GM12892 (cell line): ENCODE measurements around the gene NEDD4L.

Experiments used
- POLR2A ChIP-seq: IDR thresholded peaks from 2 replicates; pipeline ENCODE4 v1.6.1; 2011; ENCODE audit warnings: low read depth, low read length, control low read depth
- POLR2AphosphoS5 ChIP-seq: IDR thresholded peaks from 2 replicates; pipeline ENCODE4 v1.6.1; 2011; ENCODE audit warnings: low read depth, low read length, control low read depth
- TAF1 ChIP-seq: IDR thresholded peaks from 2 replicates; pipeline ENCODE4 v1.6.1; 2011; ENCODE audit warnings: low read depth, mild to moderate bottlenecking, control low read depth, low read length, borderline replicate concordance

DNA sequence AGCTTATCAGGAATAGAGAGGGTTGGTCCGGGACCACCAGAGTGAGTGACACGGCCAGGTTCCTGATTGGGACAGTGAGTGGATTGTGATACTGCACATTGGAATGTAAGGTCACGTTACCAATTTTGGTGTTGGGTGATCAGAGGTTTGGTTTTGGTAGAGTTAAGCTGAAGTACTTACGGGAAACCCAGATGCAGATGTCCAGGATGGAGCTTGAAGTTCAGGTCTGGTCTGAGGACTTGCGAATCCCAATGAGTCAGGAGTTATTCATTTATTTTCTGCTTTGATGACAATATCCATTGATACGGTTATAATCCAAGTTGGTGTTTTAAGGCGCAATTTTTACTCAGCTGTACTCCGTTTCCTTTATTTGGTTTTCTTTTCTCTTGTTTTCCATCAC, 311.2 kb downstream of the NEDD4L start:
- TF ChIP-seq POLR2AphosphoS5 (no peak), TAF1 (no peak), POLR2A (no peak)
